Stomach (tissue), 9 donors: ENCODE measurements around the gene CST3. TPM values are rescaled to one million over a fixed set of nuclear protein-coding genes. Genes with fewer than 3 reads are reported as not detected.

Source experiments
- DNase-seq, 2 donors: peaks; one replicate each; pipeline versions ENCODE4 v3.0.0 to v3.0.0-alpha.2; 2013 to 2019
- H3K27ac ChIP-seq, 5 donors: fragments of 200-600 bp in 4 of 5; sonication (generic) in 4 of 5; one replicate each; pipeline ENCODE4 v1.5.1; 2013 to 2019; ENCODE audit warnings: mild to moderate bottlenecking in 1 of 5, moderate library complexity in 1 of 5
- H3K27me3 ChIP-seq, 3 donors: fragments of 200-600 bp; sonication (generic); one replicate each; pipeline ENCODE4 v1.5.1; 2017 to 2019; ENCODE audit warnings: mixed run types in 1 of 3
- H3K36me3 ChIP-seq, 4 donors: fragments of 200-600 bp; sonication (generic); 1 replicate in 3 of 4; 2 replicates in 1 of 4; pipeline ENCODE4 v1.5.1; 2016 to 2019
- H3K4me1 ChIP-seq, 4 donors: fragments of 200-600 bp; sonication (generic); one replicate each; pipeline ENCODE4 v1.5.1; 2016 to 2019
- H3K4me3 ChIP-seq, 4 donors: fragments of 200-600 bp; sonication (generic) in 3 of 4; one replicate each; pipeline ENCODE4 v1.5.1; 2016 to 2019; ENCODE audit warnings: mild to moderate bottlenecking in 1 of 4
- H3K9me3 ChIP-seq, 4 donors: fragments of 200-600 bp; sonication (generic); one replicate each; pipeline ENCODE4 v1.5.1; 2016 to 2019
- EP300 ChIP-seq: sonication (generic); formaldehyde crosslinking; IDR thresholded peaks from one replicate; pipeline ENCODE4 v1.6.1; 2017; ENCODE audit warnings: antibody characterized with exemption
- POLR2A ChIP-seq, 4 donors: fragments of 450-650 bp; IDR thresholded peaks; one replicate each; pipeline ENCODE4 v1.6.1; 2016; ENCODE audit warnings: antibody characterized with exemption in 4 of 4, control low read depth in 2 of 4, mild to moderate bottlenecking in 1 of 4, moderate library complexity in 1 of 4
- POLR2AphosphoS5 ChIP-seq, 3 donors: sonication (generic); formaldehyde crosslinking; IDR thresholded peaks; one replicate each; pipeline ENCODE4 v1.6.1; 2016; ENCODE audit warnings: antibody characterized with exemption in 3 of 3
- WGBS, 5 donors: extraction: QIAGEN DNeasy Blood & Tissue Kit in 3 of 5; methylation state at CpG; one replicate each; pipeline versions ENCODE4 v1.1.5 to v1.1.7; 2013 to 2018; 5-methylcytosine and 5-hydroxymethylcytosine counted together
- intact Hi-C: fragments of 100-400 bp; cut with DNase I; formaldehyde crosslinking; loops from one replicate; pipeline ENCODE4 v1.15.1; 2023; ENCODE audit warnings: low total_unique reads
- polyA plus RNA-seq, 3 donors: library from polyadenylated mRNA; stranded (reverse); fragments of 200-250 nt; gene quantifications; one replicate each; pipeline ENCODE4 v1.2.3, GENCODE V29; 2013
- total RNA-seq, 5 donors: library from RNA; depleted of rRNA; stranded (reverse); fragments of >200 nt; gene quantifications; one replicate each; pipeline versions ENCODE4 v1.1.0 to v1.2.3, GENCODE V29; 2014 to 2016
- TF ChIP-seq, protein P1 (sequence below), 7 experiments: fragments of 450-650 bp in 4 of 7; fragments of 200-600 bp in 3 of 7; sonication (generic) in 3 of 7; IDR thresholded peaks; one replicate each; pipeline ENCODE4 v1.5.1; 2016 to 2019; ENCODE audit warnings: antibody characterized with exemption in 7 of 7, control low read depth in 2 of 7, mild to moderate bottlenecking in 1 of 7
- donor health status: healthy with polysubstance abuse.
- donor health status: Bipolar disorder and iron deficiency.
- donor health status: healthy.

The CST3 gene
- total and polyA plus RNA-seq, 8 donors, result 231 to 2,024 (median 578) TPM

DNA sequence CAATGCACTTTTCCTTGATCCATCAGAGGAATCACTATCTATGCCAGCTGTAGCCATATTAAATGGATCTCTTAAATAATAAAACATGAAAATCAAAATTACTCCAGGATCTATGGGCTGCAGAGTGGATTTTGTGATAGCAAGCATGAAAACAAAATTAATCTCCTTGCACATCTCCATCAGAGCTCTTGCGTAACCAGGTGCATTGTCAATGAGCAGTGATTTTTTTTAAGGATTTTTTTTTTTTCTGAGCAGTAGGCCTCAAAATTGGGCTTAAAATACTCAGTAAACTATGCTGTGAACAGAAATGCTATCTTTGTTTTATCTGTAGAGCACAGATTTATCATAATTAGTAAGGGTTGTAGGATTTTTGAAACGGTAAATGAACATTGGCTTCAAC, 11.5 kb upstream of the CST3 start:
- TF ChIP-seq POLR2A (IDR thresholded peaks at IDR 0.05) (no peak), EP300 (no peak), POLR2AphosphoS5 (IDR thresholded peaks at IDR 0.05) (no peak)
- TF ChIP-seq, protein P1, sequence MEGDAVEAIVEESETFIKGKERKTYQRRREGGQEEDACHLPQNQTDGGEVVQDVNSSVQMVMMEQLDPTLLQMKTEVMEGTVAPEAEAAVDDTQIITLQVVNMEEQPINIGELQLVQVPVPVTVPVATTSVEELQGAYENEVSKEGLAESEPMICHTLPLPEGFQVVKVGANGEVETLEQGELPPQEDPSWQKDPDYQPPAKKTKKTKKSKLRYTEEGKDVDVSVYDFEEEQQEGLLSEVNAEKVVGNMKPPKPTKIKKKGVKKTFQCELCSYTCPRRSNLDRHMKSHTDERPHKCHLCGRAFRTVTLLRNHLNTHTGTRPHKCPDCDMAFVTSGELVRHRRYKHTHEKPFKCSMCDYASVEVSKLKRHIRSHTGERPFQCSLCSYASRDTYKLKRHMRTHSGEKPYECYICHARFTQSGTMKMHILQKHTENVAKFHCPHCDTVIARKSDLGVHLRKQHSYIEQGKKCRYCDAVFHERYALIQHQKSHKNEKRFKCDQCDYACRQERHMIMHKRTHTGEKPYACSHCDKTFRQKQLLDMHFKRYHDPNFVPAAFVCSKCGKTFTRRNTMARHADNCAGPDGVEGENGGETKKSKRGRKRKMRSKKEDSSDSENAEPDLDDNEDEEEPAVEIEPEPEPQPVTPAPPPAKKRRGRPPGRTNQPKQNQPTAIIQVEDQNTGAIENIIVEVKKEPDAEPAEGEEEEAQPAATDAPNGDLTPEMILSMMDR (IDR thresholded peaks at IDR 0.05), result no peak
- intact Hi-C loops, result no loop called here

GRCh38 chr20:23647346-23647745, 9.6 kb upstream of the CST3 start:
- no peak for DNase-seq
- WGBS, 5 donors, result 82 to 95% (median 90%) methylated on average over 2 of the region's 2 CpGs
- H3K4me3 ChIP-seq, result no peak overlapping the region
- H3K27me3 ChIP-seq, result no peaks in the 10 kb centered on the region
- H3K9me3 ChIP-seq, result no peaks in the 10 kb centered on the region
- H3K4me1 ChIP-seq, result peaks cover 0 to 10% (median 6%) of the 10 kb centered on the region in 4 donors
- H3K36me3 ChIP-seq, result no peaks in the 10 kb centered on the region
- intact Hi-C loops, result no loop called here
- TF ChIP-seq, protein P1 (IDR thresholded peaks at IDR 0.05), result no peak
- TF ChIP-seq POLR2A (IDR thresholded peaks at IDR 0.05) (no peak), EP300 (no peak)
- H3K27ac ChIP-seq, result no peak overlapping the region

More for the DNA sequence above, 11.5 kb upstream of the CST3 start:
- Histone ChIP-seq H3K9me3 (no peaks in the 10 kb centered on the region), H3K4me3 (no peak overlapping the region), H3K27me3 (no peaks in the 10 kb centered on the region), H3K27ac (no peak overlapping the region), H3K4me1 (peaks cover 0 to 11% (median 4%) of the 10 kb centered on the region in 4 donors), H3K36me3 (no peaks in the 10 kb centered on the region)
- no peak for DNase-seq
- 77 to 91% (median 83%) methylated on average over 2 of the region's 2 CpGs for WGBS, 5 donors

DNA sequence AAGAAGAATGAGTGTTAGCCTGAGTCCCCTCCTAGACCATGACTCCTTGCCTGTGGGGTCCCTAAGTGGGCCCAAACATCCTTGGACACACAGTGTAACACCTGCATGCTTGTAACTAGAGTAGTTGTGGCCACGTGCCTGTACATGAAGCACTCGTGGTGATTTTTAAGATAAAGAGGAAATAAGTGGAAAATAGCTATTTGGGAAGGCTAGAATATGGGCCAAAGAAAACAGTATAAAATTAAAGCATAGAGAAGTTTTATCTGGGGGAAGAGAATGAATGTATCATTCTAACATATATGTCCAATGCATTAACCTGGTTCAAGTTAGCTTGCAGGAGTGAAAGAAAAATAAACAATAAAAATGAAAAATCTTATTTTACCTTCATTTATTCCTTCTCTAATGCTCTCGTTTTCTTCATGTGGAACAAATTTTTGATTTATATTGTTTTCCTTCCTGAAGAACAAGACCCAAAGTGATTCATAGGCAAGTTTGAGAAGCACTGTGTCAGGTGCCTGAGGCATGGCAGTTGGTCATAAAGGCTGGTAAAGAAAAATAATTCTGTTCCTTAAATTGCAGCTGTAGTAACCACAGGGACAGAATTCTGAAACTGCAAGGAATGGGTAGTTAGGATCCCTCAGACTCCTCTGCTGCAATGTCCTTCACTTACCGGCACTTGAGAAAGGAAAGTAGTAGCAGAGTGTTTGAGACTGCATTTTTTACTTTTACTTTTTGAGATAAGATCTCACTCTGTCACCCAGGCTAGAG, 8.5 kb upstream of the CST3 start:
- DNase-seq, result no peak
- peaks cover 0 to 20% (median 14%) of the 10 kb centered on the region in 4 donors for H3K4me1 ChIP-seq
- TF ChIP-seq, protein P1 (IDR thresholded peaks at IDR 0.05), result no peak
- TF ChIP-seq EP300 (no peak), POLR2A (IDR thresholded peaks at IDR 0.05) (no peak), POLR2AphosphoS5 (IDR thresholded peaks at IDR 0.05) (no peak)
- no peaks in the 10 kb centered on the region for H3K36me3 ChIP-seq
- intact Hi-C loops, result no loop called here
- no peak overlapping the region for H3K27ac ChIP-seq
- H3K9me3 ChIP-seq, result no peaks in the 10 kb centered on the region
- WGBS, 5 donors, result 54 to 66% (median 60%) methylated on average over 4 of the region's 4 CpGs
- no peak overlapping the region for H3K4me3 ChIP-seq
- H3K27me3 ChIP-seq, result no peaks in the 10 kb centered on the region

DNA sequence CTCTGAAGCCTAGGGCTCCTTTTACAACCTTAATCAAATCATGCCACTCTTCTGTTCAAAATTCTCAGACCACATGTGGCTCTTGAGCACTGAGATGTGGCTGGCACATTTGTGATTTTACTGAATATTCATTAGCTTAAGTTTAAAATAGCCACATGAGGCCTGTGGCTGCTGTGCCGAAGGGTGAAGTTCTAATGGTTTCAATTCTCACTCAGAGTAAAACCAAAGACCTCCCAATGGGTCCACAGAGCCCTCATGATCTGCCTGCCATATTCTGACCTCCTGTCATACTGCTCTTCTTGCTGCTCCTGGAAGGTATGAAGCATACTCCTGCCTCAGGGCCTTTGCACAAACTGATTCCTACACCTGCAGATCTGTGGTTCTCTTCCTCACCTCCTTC, 7.8 kb upstream of the CST3 start:
- WGBS, 5 donors, result 64 to 100% (median 93%) methylated on average over 1 of the region's 1 CpG
- no peaks in the 10 kb centered on the region for H3K9me3 ChIP-seq
- H3K36me3 ChIP-seq, result no peaks in the 10 kb centered on the region
- DNase-seq, result no peak
- H3K27ac ChIP-seq, result no peak overlapping the region
- H3K27me3 ChIP-seq, result no peaks in the 10 kb centered on the region
- H3K4me3 ChIP-seq, result no peak overlapping the region
- TF ChIP-seq, protein P1 (IDR thresholded peaks at IDR 0.05), result no peak
- no peak for TF ChIP-seq POLR2AphosphoS5 (IDR thresholded peaks at IDR 0.05)
- no peak for TF ChIP-seq EP300
- TF ChIP-seq POLR2A (IDR thresholded peaks at IDR 0.05), result no peak
- peaks cover 0 to 25% (median 18%) of the 10 kb centered on the region in 4 donors for H3K4me1 ChIP-seq
- intact Hi-C loops, result no loop called here
